Nephron (organoid): Measurements from ENCODE around the gene TSPOAP1.

ENCODE experiments used
- H3K27ac Mint-ChIP-seq, 3 experiments: 2 replicates each; pipeline ENCODE4 v1.8.0; 2020; ENCODE audit warnings: mixed read lengths in 3 of 3, mild to moderate bottlenecking in 2 of 3, moderate library complexity in 1 of 3
- H3K27me3 Mint-ChIP-seq: 2 replicates; pipeline ENCODE4 v1.8.0; 2021; ENCODE audit warnings: low read depth, mild to moderate bottlenecking, moderate library complexity, mixed read lengths
- H3K36me3 Mint-ChIP-seq: 2 replicates; pipeline ENCODE4 v1.8.0; 2020; ENCODE audit warnings: low read depth, mixed read lengths
- H3K4me1 Mint-ChIP-seq: 2 replicates; pipeline ENCODE4 v1.8.0; 2020; ENCODE audit warnings: mixed read lengths
- H3K4me3 Mint-ChIP-seq, 3 experiments: 2 replicates each; pipeline ENCODE4 v1.8.0; 2020; ENCODE audit warnings: mild to moderate bottlenecking in 3 of 3, mixed read lengths in 3 of 3, moderate library complexity in 2 of 3
- H3K9me3 Mint-ChIP-seq: 2 replicates; pipeline ENCODE4 v1.8.0; 2020; ENCODE audit warnings: mixed read lengths
- CTCF ChIP-seq, 3 experiments: fragments of 200-600 bp; sonication (generic); IDR thresholded peaks; one replicate each; pipeline ENCODE4 v1.5.0; 2021; ENCODE audit warnings: antibody characterized with exemption in 3 of 3; ENCODE audit not compliant: unreplicated experiment in 3 of 3

The TSPOAP1 gene

DNA sequence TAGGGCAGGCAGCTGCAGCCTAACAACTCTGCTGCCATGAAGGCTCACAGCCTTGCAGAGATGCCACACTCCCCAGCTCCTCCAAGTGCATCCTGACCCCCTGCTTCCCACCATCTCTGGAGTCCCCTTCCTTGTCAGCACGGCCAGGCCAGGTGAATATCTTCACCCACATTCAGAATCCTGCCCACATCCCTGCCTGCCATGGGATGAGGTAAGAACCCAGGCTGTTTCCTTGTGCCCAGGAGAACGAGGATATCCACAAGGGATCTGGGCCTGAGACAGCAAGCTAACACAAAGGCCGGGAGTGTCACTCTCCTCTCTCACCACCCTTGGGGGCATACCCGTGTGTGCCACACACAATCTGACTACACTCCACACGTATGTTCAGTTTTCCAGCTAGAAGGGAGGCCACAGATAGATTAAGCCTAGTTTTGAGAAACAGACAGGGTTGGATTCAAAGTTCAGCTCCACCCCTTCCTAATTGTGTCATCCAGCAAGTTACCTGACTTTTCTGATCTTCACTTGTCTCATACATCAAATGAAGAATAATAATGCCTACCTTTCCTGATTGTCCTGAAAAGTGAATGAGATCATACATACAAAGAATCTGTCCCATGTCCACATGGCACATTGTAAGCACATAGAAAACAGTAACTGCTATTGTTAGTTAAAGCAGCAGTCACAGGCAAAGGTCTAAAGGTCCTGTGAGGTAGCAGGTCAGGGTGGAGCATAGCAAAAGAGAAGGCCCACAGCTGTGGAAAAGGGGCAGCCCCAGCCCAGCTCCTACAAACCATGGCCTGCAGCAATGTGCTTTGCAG is 40.8 kb upstream of the TSPOAP1 start:
- Mint-ChIP-seq H3K27me3 (peaks cover 7% of the 10 kb centered on the region), H3K4me1 (no peaks in the 10 kb centered on the region), H3K27ac (peak overlapping the region in 1 of 3 experiments; percentile 72), H3K4me3 (no peak overlapping the region), H3K9me3 (no peaks in the 10 kb centered on the region), H3K36me3 (no peaks in the 10 kb centered on the region)
- TF ChIP-seq CTCF (IDR thresholded peaks at IDR 0.05; ENCODE audit: unreplicated experiment in 3 of 3): no peak

DNA sequence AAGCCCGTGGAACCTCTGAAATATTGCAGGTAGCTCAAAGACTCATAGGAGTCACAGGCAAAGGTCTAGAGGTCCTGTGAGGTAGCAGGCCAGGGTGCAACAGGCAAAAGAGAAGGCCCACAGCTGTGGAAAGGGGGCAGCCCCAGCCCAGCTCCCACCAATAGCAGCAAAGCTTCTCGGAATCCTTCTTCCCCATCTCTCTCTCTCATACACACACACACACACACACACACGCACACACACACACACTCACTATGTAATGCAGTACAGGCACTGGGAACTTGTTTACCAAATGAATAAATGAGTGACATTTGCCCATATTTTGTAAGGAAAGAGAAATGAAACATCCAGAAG is 40.2 kb upstream of the TSPOAP1 start:
- Mint-ChIP-seq H3K36me3 (no peaks in the 10 kb centered on the region), H3K4me3 (no peak overlapping the region), H3K4me1 (no peaks in the 10 kb centered on the region), H3K9me3 (no peaks in the 10 kb centered on the region), H3K27me3 (peaks cover 6% of the 10 kb centered on the region), H3K27ac (peak overlapping the region in 1 of 3 experiments; percentile 72)
- TF ChIP-seq CTCF (IDR thresholded peaks at IDR 0.05; ENCODE audit: unreplicated experiment in 3 of 3): no peak

GRCh38 chr17:58367461-58367860 is 38.9 kb upstream of the TSPOAP1 start:
- Mint-ChIP-seq H3K36me3 (no peaks in the 10 kb centered on the region), H3K4me1 (no peaks in the 10 kb centered on the region), H3K4me3 (no peak overlapping the region), H3K27me3 (peaks cover 6% of the 10 kb centered on the region), H3K9me3 (no peaks in the 10 kb centered on the region), H3K27ac (no peak overlapping the region)
- no peak for TF ChIP-seq CTCF (IDR thresholded peaks at IDR 0.05; ENCODE audit: unreplicated experiment in 3 of 3)

- no peak for TF ChIP-seq CTCF (IDR thresholded peaks at IDR 0.05; ENCODE audit: unreplicated experiment in 3 of 3)
- Mint-ChIP-seq H3K27ac (peak overlapping the region in 2 of 3 experiments; percentile 7 to 19), H3K4me1 (no peaks in the 10 kb centered on the region), H3K36me3 (no peaks in the 10 kb centered on the region), H3K4me3 (no peak overlapping the region), H3K9me3 (no peaks in the 10 kb centered on the region), H3K27me3 (peaks cover 6% of the 10 kb centered on the region)
Observed at GRCh38 chr17:58365980-58366595, 37.5 kb upstream of the TSPOAP1 start.

GRCh38 chr17:58365185-58365979 is 36.8 kb upstream of the TSPOAP1 start:
- Mint-ChIP-seq H3K27me3 (peaks cover 6% of the 10 kb centered on the region), H3K4me1 (no peaks in the 10 kb centered on the region), H3K36me3 (no peaks in the 10 kb centered on the region), H3K4me3 (no peak overlapping the region), H3K9me3 (no peaks in the 10 kb centered on the region), H3K27ac (peak overlapping the region in 2 of 3 experiments; percentile 5 to 7)
- no peak for TF ChIP-seq CTCF (IDR thresholded peaks at IDR 0.05; ENCODE audit: unreplicated experiment in 3 of 3)
